SJSA1 (cell line): ENCODE measurements around the gene TNS3. TPM values are rescaled to one million over a fixed set of nuclear protein-coding genes. Genes with fewer than 3 reads are reported as not detected.

ENCODE experiments used
- DNase-seq, 2 experiments: peaks; one replicate each; pipeline ENCODE4 v3.0.0-alpha.2; 2015 to 2020; ENCODE audit warnings: low spot score in 2 of 2, low read depth in 1 of 2
- H3K27ac ChIP-seq: fragments of 250-450 bp; sonication (Bioruptor Pico); 2 replicates; pipeline ENCODE4 v1.5.1; 2020; ENCODE audit warnings: mild to moderate bottlenecking, moderate library complexity
- H3K27me3 ChIP-seq: fragments of 250-450 bp; sonication (Bioruptor Pico); replicated peaks from 2 replicates; pipeline ENCODE4 v1.5.1; 2020; ENCODE audit warnings: mild to moderate bottlenecking, moderate library complexity
- H3K36me3 ChIP-seq: fragments of 250-450 bp; sonication (Bioruptor Pico); 2 replicates; pipeline ENCODE4 v1.5.1; 2020; ENCODE audit warnings: mild to moderate bottlenecking
- H3K4me1 ChIP-seq: fragments of 250-450 bp; sonication (Bioruptor Pico); replicated peaks from 2 replicates; pipeline ENCODE4 v1.6.1; 2021; ENCODE audit warnings: mild to moderate bottlenecking
- H3K4me3 ChIP-seq: fragments of 250-450 bp; sonication (Bioruptor Pico); 2 replicates; pipeline ENCODE4 v1.5.1; 2020; ENCODE audit warnings: mild to moderate bottlenecking
- H3K9me3 ChIP-seq: fragments of 250-450 bp; sonication (Bioruptor Pico); replicated peaks from 2 replicates; pipeline ENCODE4 v1.5.1; 2020; ENCODE audit warnings: mild to moderate bottlenecking
- total RNA-seq: library from RNA; depleted of rRNA; stranded (reverse); fragments of >200 nt; shearing (Covaris generic); gene quantifications from 2 replicates; pipeline ENCODE4 v1.2.3, GENCODE V29; 2014

TNS3 gene
- total RNA-seq, 1 experiment from 2014 or later = 92.5 TPM

DNA sequence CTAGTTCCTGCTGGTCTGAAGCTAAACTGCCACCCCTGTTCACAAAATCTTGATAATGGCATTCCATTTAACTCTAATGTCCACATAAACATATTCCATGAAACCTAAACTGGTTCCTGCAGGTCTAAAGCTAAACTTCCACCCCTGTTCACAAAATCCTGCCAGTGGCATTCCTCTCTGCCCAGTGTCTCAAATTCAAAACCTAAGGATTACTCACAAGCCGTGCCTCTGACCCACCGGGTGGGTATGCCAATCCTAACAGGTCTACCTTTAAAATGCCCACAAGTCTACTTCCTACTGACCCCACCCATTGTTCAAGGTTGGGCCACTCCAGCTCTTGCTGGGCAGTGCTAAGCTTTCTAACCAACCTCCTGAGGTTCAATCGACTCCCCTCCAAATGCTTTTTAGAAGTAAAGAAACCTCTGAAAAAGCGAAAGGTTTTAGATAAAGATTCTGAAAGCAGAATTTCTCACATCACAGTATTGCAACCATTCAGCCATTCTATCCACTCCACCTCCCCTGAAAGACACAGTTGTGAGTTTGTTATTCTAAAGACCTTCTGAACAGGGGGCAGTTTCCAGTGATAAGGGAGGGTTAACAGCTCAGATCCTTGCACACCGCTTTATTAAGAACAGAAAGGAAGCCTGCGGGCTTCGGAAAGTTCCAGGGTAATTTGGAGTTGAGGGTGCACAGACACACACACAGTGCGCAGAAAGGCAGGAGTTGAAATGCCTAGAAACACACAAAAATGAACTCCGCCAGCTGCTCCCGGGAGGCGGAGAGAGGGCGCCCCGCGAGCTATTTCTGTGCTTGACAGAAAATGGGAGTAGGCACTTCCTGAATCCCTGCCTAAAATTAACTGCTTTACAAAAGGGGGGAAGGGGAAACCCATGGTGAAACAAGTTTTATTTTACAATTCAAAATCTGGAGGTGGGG, 87.7 kb downstream of the TNS3 start:
- H3K9me3 ChIP-seq = no peaks in the 10 kb centered on the region
- H3K4me3 ChIP-seq = no peak overlapping the region
- H3K4me1 ChIP-seq = peaks cover 26% of the 10 kb centered on the region
- DNase-seq = no peak
- peaks cover 63% of the 10 kb centered on the region for H3K36me3 ChIP-seq
- no peak overlapping the region for H3K27ac ChIP-seq
- H3K27me3 ChIP-seq = no peaks in the 10 kb centered on the region

DNA sequence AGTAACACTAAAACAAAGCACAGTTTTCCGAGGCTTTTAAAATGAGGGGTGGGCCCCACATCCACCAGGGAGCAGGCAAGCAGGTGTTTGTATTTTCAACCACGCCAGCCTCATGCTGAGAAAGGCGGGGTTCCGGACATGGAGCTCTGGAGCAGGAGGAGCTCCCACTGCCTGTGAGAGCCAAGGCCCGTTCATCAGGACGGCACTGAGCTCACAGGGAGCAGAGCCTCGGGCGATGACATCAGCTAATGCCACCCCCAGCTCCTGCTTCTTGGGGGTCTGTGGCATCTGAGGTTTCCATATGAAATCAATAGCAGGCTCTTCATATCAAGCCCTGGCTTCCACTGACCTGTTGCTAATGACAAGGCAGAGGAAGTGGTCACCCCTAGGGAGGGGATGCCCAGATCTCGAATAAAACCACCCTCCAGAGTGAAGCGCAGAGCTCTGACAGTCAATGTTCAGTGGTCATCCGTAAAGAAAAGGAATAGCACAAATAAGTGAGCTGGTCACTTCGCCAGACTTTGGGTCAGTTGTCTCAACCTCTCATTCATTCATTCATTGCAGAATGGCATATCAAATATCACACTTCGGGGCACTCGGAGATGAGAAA, 89.1 kb downstream of the TNS3 start:
- no peaks in the 10 kb centered on the region for H3K9me3 ChIP-seq
- H3K4me3 ChIP-seq = no peak overlapping the region
- no peaks in the 10 kb centered on the region for H3K27me3 ChIP-seq
- H3K27ac ChIP-seq = no peak overlapping the region
- H3K36me3 ChIP-seq = peaks cover 50% of the 10 kb centered on the region
- no peak for DNase-seq
- H3K4me1 ChIP-seq = peaks cover 30% of the 10 kb centered on the region

DNA sequence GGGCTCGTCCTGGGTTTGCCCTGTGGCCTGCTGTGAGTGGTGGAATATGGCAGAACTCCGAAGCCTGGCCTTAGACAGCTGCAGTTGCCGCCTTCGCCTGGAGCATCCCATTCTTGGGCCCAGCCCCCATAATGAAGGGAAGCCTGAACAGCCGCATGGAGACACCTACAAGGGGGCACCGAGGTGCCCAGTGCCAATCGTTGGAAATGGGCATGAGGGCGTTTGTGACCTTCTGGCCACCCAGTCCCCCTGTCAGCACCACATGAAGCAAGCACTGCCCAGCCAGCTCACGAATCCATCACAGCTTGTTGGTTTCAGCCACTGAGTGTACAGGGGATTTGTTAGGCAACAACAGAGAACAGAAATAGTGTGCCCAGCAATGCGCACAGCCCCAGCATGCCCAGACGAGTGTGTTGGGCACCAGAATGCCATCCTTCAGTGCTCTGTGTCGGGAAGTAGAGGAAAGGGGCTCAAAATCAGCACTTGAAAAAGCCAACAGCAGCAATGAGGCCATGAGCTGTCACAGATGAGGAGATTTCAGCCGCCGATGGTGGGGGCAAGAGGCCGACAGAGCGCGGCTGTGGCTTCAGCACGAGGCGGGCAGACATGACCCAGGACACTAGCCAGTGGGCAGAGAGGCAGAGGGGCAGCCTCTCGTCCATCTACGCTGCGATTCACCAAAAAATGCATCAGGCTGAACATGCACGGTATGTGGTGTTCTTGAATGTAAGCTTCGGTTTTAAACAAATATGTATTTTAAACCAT, 91.2 kb downstream of the TNS3 start:
- H3K27ac ChIP-seq = no peak overlapping the region

GRCh38 chr7:47489624-47490023, 92.3 kb downstream of the TNS3 start:
- H3K4me3 ChIP-seq = no peak overlapping the region
- DNase-seq = no peak
- no peaks in the 10 kb centered on the region for H3K27me3 ChIP-seq
- H3K36me3 ChIP-seq = peaks cover 35% of the 10 kb centered on the region
- no peak overlapping the region for H3K27ac ChIP-seq
- H3K4me1 ChIP-seq = peaks cover 40% of the 10 kb centered on the region
- H3K9me3 ChIP-seq = no peaks in the 10 kb centered on the region

More for the DNA sequence above, 91.2 kb downstream of the TNS3 start:
- Histone ChIP-seq H3K4me3 (no peak overlapping the region), H3K4me1 (peaks cover 36% of the 10 kb centered on the region), H3K9me3 (no peaks in the 10 kb centered on the region), H3K27me3 (no peaks in the 10 kb centered on the region), H3K36me3 (peaks cover 38% of the 10 kb centered on the region)
- no peak for DNase-seq

- H3K36me3 ChIP-seq = peaks cover 35% of the 10 kb centered on the region
- H3K27ac ChIP-seq = no peak overlapping the region
- peaks cover 36% of the 10 kb centered on the region for H3K4me1 ChIP-seq
- H3K4me3 ChIP-seq = no peak overlapping the region
- no peak for DNase-seq
- H3K9me3 ChIP-seq = no peaks in the 10 kb centered on the region
- H3K27me3 ChIP-seq = no peaks in the 10 kb centered on the region
Measured at GRCh38 chr7:47488969-47489342, 93.0 kb downstream of the TNS3 start.

DNA sequence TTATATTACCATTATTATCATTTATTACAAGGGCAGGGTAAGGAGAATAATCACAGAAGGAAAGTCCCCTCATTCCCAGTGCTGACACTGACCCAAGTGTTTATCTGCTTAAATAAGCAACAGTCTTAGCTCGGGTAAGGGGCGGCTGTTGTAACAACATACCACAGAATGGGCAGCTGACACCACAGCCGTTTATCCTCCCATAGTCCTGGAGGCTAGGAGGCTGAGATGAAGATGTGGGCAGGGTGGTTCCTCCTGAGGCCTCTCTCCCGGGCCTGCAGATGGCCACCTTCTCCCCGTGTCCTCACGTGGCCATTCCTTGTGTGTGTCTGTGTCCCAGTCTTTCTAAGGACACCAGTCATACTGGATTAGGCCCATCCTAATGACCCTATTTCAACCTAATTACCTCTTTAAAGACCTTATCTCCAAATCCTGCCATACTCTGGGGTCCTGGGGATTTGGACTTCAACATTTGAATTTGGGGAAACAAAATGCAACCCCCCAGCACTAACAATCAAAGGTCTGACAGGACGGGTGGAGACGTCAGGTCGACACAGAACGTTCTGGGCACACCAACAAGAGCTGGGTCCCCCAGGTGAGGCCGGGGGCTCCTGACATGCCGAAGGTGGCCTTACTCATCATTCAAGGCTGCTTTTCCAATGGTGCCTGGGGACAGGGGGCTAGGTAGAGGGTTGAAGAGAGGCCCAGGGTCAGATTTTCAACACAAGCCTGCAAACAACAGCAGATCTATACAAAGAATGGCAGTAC, 93.5 kb downstream of the TNS3 start:
- Histone ChIP-seq H3K4me3 (no peak overlapping the region), H3K9me3 (no peaks in the 10 kb centered on the region), H3K36me3 (peaks cover 35% of the 10 kb centered on the region), H3K4me1 (peaks cover 39% of the 10 kb centered on the region), H3K27me3 (no peaks in the 10 kb centered on the region), H3K27ac (no peak overlapping the region)
- DNase-seq = peak; percentile 58 to 60

- peaks cover 64% of the 10 kb centered on the region for H3K4me1 ChIP-seq
- H3K36me3 ChIP-seq = peaks cover 16% of the 10 kb centered on the region
- DNase-seq = no peak
- H3K27ac ChIP-seq = no peak overlapping the region
- H3K9me3 ChIP-seq = no peaks in the 10 kb centered on the region
- no peaks in the 10 kb centered on the region for H3K27me3 ChIP-seq
- no peak overlapping the region for H3K4me3 ChIP-seq
Measured at GRCh38 chr7:47485640-47486435, 96.1 kb downstream of the TNS3 start.

GRCh38 chr7:47484923-47485639, 96.8 kb downstream of the TNS3 start:
- Histone ChIP-seq H3K4me3 (no peak overlapping the region), H3K27ac (no peak overlapping the region), H3K4me1 (peaks cover 70% of the 10 kb centered on the region), H3K36me3 (peaks cover 21% of the 10 kb centered on the region), H3K27me3 (no peaks in the 10 kb centered on the region), H3K9me3 (no peaks in the 10 kb centered on the region)
- no peak for DNase-seq

GRCh38 chr7:47484457-47484856, 97.5 kb downstream of the TNS3 start:
- Histone ChIP-seq H3K4me1 (peaks cover 70% of the 10 kb centered on the region), H3K9me3 (no peaks in the 10 kb centered on the region), H3K27ac (no peak overlapping the region), H3K36me3 (peaks cover 26% of the 10 kb centered on the region), H3K4me3 (no peak overlapping the region), H3K27me3 (no peaks in the 10 kb centered on the region)
- no peak for DNase-seq

- Histone ChIP-seq H3K9me3 (no peaks in the 10 kb centered on the region), H3K4me1 (peaks cover 68% of the 10 kb centered on the region), H3K27ac (peak overlapping the region; percentile 91), H3K36me3 (peaks cover 25% of the 10 kb centered on the region), H3K4me3 (no peak overlapping the region), H3K27me3 (no peaks in the 10 kb centered on the region)
- DNase-seq = no peak
Measured at GRCh38 chr7:47483604-47484273, 98.2 kb downstream of the TNS3 start.

- Histone ChIP-seq H3K4me3 (no peak overlapping the region), H3K9me3 (no peaks in the 10 kb centered on the region), H3K4me1 (peaks cover 63% of the 10 kb centered on the region), H3K36me3 (peaks cover 26% of the 10 kb centered on the region), H3K27ac (peak overlapping the region; percentile 91), H3K27me3 (no peaks in the 10 kb centered on the region)
- peak; percentile 92 to 94 for DNase-seq
Measured at GRCh38 chr7:47482013-47482875, 99.7 kb downstream of the TNS3 start.
